OCI-LY3 (cell line): ENCODE results near the gene RAF1.

Experiments
- EZH2phosphoT487 ChIP-seq: fragments of 200-600 bp; shearing (Covaris generic); IDR thresholded peaks from 2 replicates; pipeline ENCODE4 v1.6.1; 2018; ENCODE audit warnings: antibody characterized with exemption, mixed run types, low read depth
- TF ChIP-seq, protein P1 (sequence below): fragments of 200-600, 300-600 bp; sonication (generic); IDR thresholded peaks from 2 replicates; pipeline ENCODE4 v1.5.1; 2014; ENCODE audit warnings: antibody characterized with exemption, low read length, low read depth

DNA sequence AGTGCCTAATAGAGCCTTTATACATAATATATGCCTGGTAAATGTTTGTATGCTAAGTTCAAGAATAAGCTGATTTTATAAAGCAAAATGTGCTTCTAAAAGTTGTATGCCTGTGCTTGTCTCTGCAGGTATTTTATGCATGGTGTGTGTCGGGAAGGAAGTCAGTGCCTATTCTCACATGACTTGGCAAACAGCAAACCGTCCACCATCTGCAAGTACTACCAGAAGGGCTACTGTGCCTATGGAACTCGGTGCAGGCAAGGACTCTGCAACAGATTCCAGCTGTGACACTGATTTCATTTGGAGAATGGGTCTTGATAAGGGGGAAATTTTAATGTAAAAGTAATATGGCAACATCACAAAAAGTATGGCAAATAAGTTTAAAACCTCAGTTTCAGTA lies 95.2 kb downstream of the RAF1 start:
- TF ChIP-seq, protein P1, sequence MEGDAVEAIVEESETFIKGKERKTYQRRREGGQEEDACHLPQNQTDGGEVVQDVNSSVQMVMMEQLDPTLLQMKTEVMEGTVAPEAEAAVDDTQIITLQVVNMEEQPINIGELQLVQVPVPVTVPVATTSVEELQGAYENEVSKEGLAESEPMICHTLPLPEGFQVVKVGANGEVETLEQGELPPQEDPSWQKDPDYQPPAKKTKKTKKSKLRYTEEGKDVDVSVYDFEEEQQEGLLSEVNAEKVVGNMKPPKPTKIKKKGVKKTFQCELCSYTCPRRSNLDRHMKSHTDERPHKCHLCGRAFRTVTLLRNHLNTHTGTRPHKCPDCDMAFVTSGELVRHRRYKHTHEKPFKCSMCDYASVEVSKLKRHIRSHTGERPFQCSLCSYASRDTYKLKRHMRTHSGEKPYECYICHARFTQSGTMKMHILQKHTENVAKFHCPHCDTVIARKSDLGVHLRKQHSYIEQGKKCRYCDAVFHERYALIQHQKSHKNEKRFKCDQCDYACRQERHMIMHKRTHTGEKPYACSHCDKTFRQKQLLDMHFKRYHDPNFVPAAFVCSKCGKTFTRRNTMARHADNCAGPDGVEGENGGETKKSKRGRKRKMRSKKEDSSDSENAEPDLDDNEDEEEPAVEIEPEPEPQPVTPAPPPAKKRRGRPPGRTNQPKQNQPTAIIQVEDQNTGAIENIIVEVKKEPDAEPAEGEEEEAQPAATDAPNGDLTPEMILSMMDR: no peak
- no peak for TF ChIP-seq EZH2phosphoT487
